ENCODE data around the gene CPED1.

DNA sequence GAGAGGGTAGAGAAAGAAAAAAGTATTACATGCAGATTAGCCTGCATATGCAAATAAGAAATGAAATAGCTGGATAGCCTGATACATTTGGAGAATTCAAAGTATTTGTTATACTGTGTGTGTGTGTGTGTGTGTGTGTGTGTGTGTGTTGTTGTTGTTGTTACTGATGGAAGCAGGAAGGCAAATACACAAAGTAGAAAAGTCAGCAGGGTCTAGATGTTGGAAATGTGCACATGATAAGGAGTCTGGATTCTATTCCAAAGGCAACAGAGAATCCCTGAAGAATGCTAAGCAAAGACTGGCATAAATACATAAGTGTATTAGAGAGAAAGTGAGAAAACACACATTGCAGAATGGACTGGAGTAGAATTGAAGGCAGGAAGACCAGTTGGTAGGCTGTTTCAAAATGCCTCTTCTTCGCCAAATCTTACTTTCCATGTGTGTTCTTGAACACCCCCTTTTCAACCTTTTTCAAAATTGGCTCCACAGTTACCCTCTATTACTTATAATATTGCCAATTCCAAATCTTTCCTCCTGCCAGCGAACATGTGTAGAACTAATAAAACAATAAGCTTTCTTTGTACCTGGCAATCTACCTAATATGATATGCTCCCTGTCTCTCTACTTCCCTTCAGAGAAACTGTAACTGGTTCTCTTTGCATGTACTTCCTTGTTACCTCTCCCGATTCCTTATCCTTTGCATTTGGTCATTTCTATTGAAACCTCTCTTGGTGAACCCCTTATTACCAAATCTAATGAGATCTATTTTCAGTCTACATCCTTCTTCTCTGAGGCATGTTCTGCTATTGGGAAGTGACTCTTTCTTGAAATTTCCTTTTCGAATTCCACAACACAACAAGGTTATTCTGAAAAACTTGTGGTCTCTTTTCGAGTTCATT lies 6.2 kb downstream of the CPED1 start:
- TF ChIP-seq GABPB1 (CRISPR knock-in tag; IDR thresholded peaks at IDR 0.05) = no peak
- TF ChIP-seq, protein P1, sequence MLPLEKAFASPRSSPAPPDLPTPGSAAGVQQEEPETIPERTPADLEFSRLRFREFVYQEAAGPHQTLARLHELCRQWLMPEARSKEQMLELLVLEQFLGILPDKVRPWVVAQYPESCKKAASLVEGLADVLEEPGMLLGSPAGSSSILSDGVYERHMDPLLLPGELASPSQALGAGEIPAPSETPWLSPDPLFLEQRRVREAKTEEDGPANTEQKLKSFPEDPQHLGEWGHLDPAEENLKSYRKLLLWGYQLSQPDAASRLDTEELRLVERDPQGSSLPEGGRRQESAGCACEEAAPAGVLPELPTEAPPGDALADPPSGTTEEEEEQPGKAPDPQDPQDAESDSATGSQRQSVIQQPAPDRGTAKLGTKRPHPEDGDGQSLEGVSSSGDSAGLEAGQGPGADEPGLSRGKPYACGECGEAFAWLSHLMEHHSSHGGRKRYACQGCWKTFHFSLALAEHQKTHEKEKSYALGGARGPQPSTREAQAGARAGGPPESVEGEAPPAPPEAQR (CRISPR knock-in tag; IDR thresholded peaks at IDR 0.05) = no peak
- TF ChIP-seq, protein P2, sequence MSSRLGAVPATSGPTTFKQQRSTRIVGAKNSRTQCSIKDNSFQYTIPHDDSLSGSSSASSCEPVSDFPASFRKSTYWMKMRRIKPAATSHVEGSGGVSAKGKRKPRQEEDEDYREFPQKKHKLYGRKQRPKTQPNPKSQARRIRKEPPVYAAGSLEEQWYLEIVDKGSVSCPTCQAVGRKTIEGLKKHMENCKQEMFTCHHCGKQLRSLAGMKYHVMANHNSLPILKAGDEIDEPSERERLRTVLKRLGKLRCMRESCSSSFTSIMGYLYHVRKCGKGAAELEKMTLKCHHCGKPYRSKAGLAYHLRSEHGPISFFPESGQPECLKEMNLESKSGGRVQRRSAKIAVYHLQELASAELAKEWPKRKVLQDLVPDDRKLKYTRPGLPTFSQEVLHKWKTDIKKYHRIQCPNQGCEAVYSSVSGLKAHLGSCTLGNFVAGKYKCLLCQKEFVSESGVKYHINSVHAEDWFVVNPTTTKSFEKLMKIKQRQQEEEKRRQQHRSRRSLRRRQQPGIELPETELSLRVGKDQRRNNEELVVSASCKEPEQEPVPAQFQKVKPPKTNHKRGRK (CRISPR knock-in tag; IDR thresholded peaks at IDR 0.05; ENCODE audit: borderline replicate concordance) = no peak
- TF ChIP-seq, protein P3, sequence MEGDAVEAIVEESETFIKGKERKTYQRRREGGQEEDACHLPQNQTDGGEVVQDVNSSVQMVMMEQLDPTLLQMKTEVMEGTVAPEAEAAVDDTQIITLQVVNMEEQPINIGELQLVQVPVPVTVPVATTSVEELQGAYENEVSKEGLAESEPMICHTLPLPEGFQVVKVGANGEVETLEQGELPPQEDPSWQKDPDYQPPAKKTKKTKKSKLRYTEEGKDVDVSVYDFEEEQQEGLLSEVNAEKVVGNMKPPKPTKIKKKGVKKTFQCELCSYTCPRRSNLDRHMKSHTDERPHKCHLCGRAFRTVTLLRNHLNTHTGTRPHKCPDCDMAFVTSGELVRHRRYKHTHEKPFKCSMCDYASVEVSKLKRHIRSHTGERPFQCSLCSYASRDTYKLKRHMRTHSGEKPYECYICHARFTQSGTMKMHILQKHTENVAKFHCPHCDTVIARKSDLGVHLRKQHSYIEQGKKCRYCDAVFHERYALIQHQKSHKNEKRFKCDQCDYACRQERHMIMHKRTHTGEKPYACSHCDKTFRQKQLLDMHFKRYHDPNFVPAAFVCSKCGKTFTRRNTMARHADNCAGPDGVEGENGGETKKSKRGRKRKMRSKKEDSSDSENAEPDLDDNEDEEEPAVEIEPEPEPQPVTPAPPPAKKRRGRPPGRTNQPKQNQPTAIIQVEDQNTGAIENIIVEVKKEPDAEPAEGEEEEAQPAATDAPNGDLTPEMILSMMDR (IDR thresholded peaks at IDR 0.05) = no peak
- TF ChIP-seq, protein P4, sequence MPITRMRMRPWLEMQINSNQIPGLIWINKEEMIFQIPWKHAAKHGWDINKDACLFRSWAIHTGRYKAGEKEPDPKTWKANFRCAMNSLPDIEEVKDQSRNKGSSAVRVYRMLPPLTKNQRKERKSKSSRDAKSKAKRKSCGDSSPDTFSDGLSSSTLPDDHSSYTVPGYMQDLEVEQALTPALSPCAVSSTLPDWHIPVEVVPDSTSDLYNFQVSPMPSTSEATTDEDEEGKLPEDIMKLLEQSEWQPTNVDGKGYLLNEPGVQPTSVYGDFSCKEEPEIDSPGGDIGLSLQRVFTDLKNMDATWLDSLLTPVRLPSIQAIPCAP (CRISPR knock-in tag; IDR thresholded peaks at IDR 0.05) = no peak
- TF ChIP-seq, protein P5, sequence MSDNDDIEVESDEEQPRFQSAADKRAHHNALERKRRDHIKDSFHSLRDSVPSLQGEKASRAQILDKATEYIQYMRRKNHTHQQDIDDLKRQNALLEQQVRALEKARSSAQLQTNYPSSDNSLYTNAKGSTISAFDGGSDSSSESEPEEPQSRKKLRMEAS (CRISPR knock-in tag; IDR thresholded peaks at IDR 0.05) = no peak
- TF ChIP-seq, protein P6, sequence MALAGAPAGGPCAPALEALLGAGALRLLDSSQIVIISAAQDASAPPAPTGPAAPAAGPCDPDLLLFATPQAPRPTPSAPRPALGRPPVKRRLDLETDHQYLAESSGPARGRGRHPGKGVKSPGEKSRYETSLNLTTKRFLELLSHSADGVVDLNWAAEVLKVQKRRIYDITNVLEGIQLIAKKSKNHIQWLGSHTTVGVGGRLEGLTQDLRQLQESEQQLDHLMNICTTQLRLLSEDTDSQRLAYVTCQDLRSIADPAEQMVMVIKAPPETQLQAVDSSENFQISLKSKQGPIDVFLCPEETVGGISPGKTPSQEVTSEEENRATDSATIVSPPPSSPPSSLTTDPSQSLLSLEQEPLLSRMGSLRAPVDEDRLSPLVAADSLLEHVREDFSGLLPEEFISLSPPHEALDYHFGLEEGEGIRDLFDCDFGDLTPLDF (CRISPR knock-in tag; IDR thresholded peaks at IDR 0.05) = no peak
- no peak for TF ChIP-seq ESRRA (CRISPR knock-in tag; IDR thresholded peaks at IDR 0.05; ENCODE audit: borderline replicate concordance)
- TF ChIP-seq, protein P7, sequence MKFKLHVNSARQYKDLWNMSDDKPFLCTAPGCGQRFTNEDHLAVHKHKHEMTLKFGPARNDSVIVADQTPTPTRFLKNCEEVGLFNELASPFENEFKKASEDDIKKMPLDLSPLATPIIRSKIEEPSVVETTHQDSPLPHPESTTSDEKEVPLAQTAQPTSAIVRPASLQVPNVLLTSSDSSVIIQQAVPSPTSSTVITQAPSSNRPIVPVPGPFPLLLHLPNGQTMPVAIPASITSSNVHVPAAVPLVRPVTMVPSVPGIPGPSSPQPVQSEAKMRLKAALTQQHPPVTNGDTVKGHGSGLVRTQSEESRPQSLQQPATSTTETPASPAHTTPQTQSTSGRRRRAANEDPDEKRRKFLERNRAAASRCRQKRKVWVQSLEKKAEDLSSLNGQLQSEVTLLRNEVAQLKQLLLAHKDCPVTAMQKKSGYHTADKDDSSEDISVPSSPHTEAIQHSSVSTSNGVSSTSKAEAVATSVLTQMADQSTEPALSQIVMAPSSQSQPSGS (CRISPR knock-in tag; IDR thresholded peaks at IDR 0.05; ENCODE audit: borderline replicate concordance, low read depth) = no peak
- no peak for TF ChIP-seq TEAD4 (CRISPR knock-in tag; IDR thresholded peaks at IDR 0.05)
- no peak for TF ChIP-seq TCF7 (CRISPR knock-in tag; IDR thresholded peaks at IDR 0.05; ENCODE audit: low read depth)

Data from WTC11 (cell line).